A673 (cell line): ENCODE data around the gene ZBTB37.

ENCODE experiments used
- EZH2 ChIP-seq: fragments of 200-600 bp; sonication (generic); IDR thresholded peaks from 2 replicates; pipeline ENCODE4 v1.6.1; 2017; ENCODE audit warnings: borderline replicate concordance, low read depth, mild to moderate bottlenecking, mixed read lengths, antibody characterized with exemption, low read length; ENCODE audit not compliant: poor library complexity, severe bottlenecking
- TF ChIP-seq, protein P1 (sequence below): fragments of 300-800, 200-600 bp; sonication (generic); conservative IDR thresholded peaks from 2 replicates; pipeline ENCODE4 v1.5.1; 2017; ENCODE audit warnings: low read depth, mild to moderate bottlenecking, antibody characterized with exemption, low read length, moderate library complexity, mixed read lengths

GRCh38 chr1:173887627-173888026 is 19.4 kb downstream of the ZBTB37 start:
- TF ChIP-seq, protein P1, sequence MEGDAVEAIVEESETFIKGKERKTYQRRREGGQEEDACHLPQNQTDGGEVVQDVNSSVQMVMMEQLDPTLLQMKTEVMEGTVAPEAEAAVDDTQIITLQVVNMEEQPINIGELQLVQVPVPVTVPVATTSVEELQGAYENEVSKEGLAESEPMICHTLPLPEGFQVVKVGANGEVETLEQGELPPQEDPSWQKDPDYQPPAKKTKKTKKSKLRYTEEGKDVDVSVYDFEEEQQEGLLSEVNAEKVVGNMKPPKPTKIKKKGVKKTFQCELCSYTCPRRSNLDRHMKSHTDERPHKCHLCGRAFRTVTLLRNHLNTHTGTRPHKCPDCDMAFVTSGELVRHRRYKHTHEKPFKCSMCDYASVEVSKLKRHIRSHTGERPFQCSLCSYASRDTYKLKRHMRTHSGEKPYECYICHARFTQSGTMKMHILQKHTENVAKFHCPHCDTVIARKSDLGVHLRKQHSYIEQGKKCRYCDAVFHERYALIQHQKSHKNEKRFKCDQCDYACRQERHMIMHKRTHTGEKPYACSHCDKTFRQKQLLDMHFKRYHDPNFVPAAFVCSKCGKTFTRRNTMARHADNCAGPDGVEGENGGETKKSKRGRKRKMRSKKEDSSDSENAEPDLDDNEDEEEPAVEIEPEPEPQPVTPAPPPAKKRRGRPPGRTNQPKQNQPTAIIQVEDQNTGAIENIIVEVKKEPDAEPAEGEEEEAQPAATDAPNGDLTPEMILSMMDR, result no peak
- TF ChIP-seq EZH2, result no peak
